GM19193 (cell line): ENCODE measurements around the gene SUMO1.

Source experiments
- POLR2A ChIP-seq: IDR thresholded peaks from 4 replicates; pipeline ENCODE4 v1.6.1; 2011; ENCODE audit not compliant: insufficient read depth, insufficient read length; ENCODE audit errors: extremely low read depth

SUMO1 gene

GRCh38 chr2:202238234-202239197 lies at the start of gene SUMO1:
TSS of gene SUMO1 (minus strand) at chr2:202238597. CDS start at chr2:202238451, 146 bp downstream.
- peak; percentile 79 for TF ChIP-seq POLR2A

GRCh38 chr2:202286595-202286994 lies 48.2 kb upstream of the SUMO1 start:
- TF ChIP-seq POLR2A, result no peak

GRCh38 chr2:202278944-202279343 lies 40.5 kb upstream of the SUMO1 start:
- TF ChIP-seq POLR2A, result no peak

- no peak for TF ChIP-seq POLR2A
Observed at GRCh38 chr2:202278036-202278760, 39.8 kb upstream of the SUMO1 start.

GRCh38 chr2:202270487-202270886 lies 32.1 kb upstream of the SUMO1 start:
- TF ChIP-seq POLR2A, result no peak

GRCh38 chr2:202269585-202269984 lies 31.2 kb upstream of the SUMO1 start:
- no peak for TF ChIP-seq POLR2A

- TF ChIP-seq POLR2A, result no peak
Observed at GRCh38 chr2:202267495-202267894, 29.1 kb upstream of the SUMO1 start.

- peak; percentile 97 for TF ChIP-seq POLR2A
Observed at GRCh38 chr2:202265467-202266277, 27.3 kb upstream of the SUMO1 start, which contains the start of gene NOP58. TSS of gene NOP58 (plus strand) at chr2:202265763. CDS start at chr2:202265942, 179 bp downstream.

- no peak for TF ChIP-seq POLR2A
Observed at GRCh38 chr2:202261531-202261930, 23.1 kb upstream of the SUMO1 start.

- TF ChIP-seq POLR2A, result no peak
Observed at GRCh38 chr2:202251494-202251893, 13.1 kb upstream of the SUMO1 start.

- TF ChIP-seq POLR2A, result no peak
Observed at GRCh38 chr2:202249521-202250253, 11.3 kb upstream of the SUMO1 start.

- TF ChIP-seq POLR2A, result no peak
Observed at GRCh38 chr2:202237787-202238233, 587 bp downstream of the SUMO1 start.

GRCh38 chr2:202221873-202222272 lies 16.5 kb downstream of the SUMO1 start:
- no peak for TF ChIP-seq POLR2A

GRCh38 chr2:202215179-202215578 lies 23.2 kb downstream of the SUMO1 start:
- TF ChIP-seq POLR2A, result no peak
